ENCODE data around the gene HNRNPLL. TPM values are rescaled to one million over a fixed set of nuclear protein-coding genes. Genes with fewer than 3 reads are reported as not detected.

HNRNPLL gene
- total and polyA plus RNA-seq, 4 experiments from 2014 or later, result 71.2 to 105 (median 88.9) TPM

DNA sequence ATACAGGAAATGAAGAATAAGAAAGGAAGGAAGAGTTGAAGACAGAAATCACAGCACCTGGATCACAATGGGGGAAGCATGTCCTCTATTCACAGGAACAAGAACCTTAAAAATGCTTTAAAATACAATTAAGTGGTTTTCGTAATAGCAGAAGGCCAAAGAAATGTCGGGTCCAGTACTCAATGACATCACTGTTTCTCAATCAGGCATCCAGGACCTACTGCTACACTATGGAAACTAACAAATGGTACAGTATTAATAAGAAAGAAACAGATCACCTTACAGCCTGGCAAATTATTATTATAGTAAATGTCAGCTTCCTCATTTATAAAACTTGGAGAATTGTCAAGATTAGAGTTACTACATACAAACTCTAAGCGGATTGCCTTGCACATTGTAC is 15.8 kb downstream of the HNRNPLL start:
- peaks cover 82% of the 10 kb centered on the region for H3K4me1 ChIP-seq (ENCODE audit: insufficient read depth, low read length)
- no peak for DNase-seq
- POLR2A ChIA-PET (ENCODE audit: partially characterized antibody), result interaction anchor here (1.7 to 15.1 kb wide), 3 partner anchors 12 to 164 kb away, joined by 5 to 332 read pairs (median 67); partner anchors contain the start of genes HNRNPLL and SRSF7
- no peaks in the 10 kb centered on the region for H3K9me3 ChIP-seq (ENCODE audit: control insufficient read depth in 1 of 2, low read length in 2 of 2)
- peak overlapping the region; percentile 54 for H3K27ac ChIP-seq (ENCODE audit: low read depth, low read length)
- Mint-ChIP-seq H3K9me3 (no peaks in the 10 kb centered on the region), H3K4me3 (peak overlapping the region in 3 of 8 donors; percentile 3 to 58 (median 57)), H3K27me3 (no peaks in the 10 kb centered on the region), H3K4me1 (peaks cover 35 to 70% (median 59%) of the 10 kb centered on the region in 4 donors), H3K27ac (peak overlapping the region in 6 of 7 donors; percentile 62 to 93 (median 80)), H3K36me3 (peaks cover 27 to 64% of the 10 kb centered on the region in 2 donors)
- no peaks in the 10 kb centered on the region for H3K27me3 ChIP-seq (ENCODE audit: insufficient read depth, low read length)
- H3K36me3 ChIP-seq (ENCODE audit: insufficient read depth, low read length), result peaks cover 1% of the 10 kb centered on the region
- CTCF ChIA-PET (ENCODE audit: partially characterized antibody), result interaction anchor here (8.3 kb wide), 2 partner anchors 139 to 154 kb away, joined by 138 to 217 read pairs; no protein-coding TSS in a partner anchor
- intact Hi-C loops (cut with micrococcal nuclease), result no loop called here
- no peak overlapping the region for H3K4me3 ChIP-seq (ENCODE audit: low read length in 2 of 2)

DNA sequence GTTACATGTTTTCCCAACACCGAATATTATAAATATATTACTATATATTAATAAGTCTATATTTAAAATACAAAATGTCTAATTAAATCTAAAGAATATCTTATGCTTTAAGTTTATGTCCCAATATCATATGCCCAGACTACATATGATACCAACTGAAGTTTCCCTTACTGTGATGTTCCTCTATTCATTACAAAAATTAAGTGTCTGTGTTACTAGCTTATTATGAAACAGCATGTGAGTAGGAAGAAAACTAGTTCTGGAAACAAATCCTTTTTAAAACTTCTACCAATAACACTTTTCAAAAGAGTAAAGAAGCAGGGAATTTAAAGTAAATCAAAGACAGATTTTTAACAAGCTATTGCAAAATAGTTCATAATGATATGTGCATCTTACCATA is 17.8 kb downstream of the HNRNPLL start:
- POLR2A ChIA-PET (ENCODE audit: partially characterized antibody), result interaction anchor here (2.4 to 15.1 kb wide), 4 partner anchors 14 to 166 kb away, joined by 11 to 332 read pairs (median 40); partner anchors contain the start of genes HNRNPLL and SRSF7
- Mint-ChIP-seq H3K9me3 (no peaks in the 10 kb centered on the region), H3K4me3 (peak overlapping the region in 1 of 8 donors; percentile 63), H3K36me3 (peaks cover 40 to 72% of the 10 kb centered on the region in 2 donors), H3K4me1 (peaks cover 33 to 69% (median 52%) of the 10 kb centered on the region in 4 donors), H3K27me3 (no peaks in the 10 kb centered on the region), H3K27ac (peak overlapping the region in 4 of 7 donors; percentile 35 to 72 (median 57))
- intact Hi-C loops (cut with micrococcal nuclease), result no loop called here
- CTCF ChIA-PET (ENCODE audit: partially characterized antibody), result interaction anchor here (0.9 to 11.3 kb wide), 7 partner anchors 16 to 156 kb away, joined by 3 to 268 read pairs (median 87); partner anchors contain the start of gene HNRNPLL
- DNase-seq, result no peak
- H3K4me1 ChIP-seq (ENCODE audit: insufficient read depth, low read length), result peaks cover 70% of the 10 kb centered on the region
- H3K36me3 ChIP-seq (ENCODE audit: insufficient read depth, low read length), result peaks cover 11% of the 10 kb centered on the region
- no peak overlapping the region for H3K4me3 ChIP-seq (ENCODE audit: low read length in 2 of 2)
- H3K9me3 ChIP-seq (ENCODE audit: control insufficient read depth in 1 of 2, low read length in 2 of 2), result no peaks in the 10 kb centered on the region
- no peaks in the 10 kb centered on the region for H3K27me3 ChIP-seq (ENCODE audit: insufficient read depth, low read length)
- peak overlapping the region; percentile 54 for H3K27ac ChIP-seq (ENCODE audit: low read depth, low read length)

DNA sequence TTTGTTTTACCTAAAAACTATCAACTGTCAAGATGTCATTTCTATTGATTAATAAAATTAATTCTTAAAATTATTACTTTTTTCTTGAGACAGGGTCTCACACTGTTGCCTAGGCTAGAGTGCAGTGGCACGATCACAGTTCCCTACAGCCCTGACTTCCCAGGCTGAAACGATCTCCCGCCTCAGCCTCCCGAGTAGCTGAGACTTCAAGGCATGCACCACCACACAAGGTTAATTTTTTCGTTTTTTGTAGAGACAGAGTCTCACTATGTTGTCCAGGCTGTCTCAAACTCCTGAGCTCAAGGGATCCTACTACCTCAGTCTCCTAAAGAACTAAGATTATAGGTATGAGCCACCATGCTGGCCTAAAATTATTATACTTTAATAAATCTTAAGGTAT is 18.7 kb downstream of the HNRNPLL start:
- H3K4me3 ChIP-seq (ENCODE audit: low read length in 2 of 2), result no peak overlapping the region
- H3K4me1 Mint-ChIP-seq, result peaks cover 26 to 65% (median 45%) of the 10 kb centered on the region in 4 donors
- peaks cover 11% of the 10 kb centered on the region for H3K36me3 ChIP-seq (ENCODE audit: insufficient read depth, low read length)
- no peak overlapping the region for H3K27ac ChIP-seq (ENCODE audit: low read depth, low read length)
- ChIA-PET POLR2A (ENCODE audit: partially characterized antibody) (interaction anchor here (1.5 to 15.1 kb wide), 6 partner anchors 15 to 167 kb away, joined by 3 to 332 read pairs (median 22); partner anchors contain the start of genes HNRNPLL and SRSF7), CTCF (ENCODE audit: partially characterized antibody) (interaction anchor here (0.9 to 11.3 kb wide), 8 partner anchors 17 to 157 kb away, joined by 3 to 268 read pairs (median 70); partner anchors contain the start of genes GALM and HNRNPLL)
- peaks cover 63% of the 10 kb centered on the region for H3K4me1 ChIP-seq (ENCODE audit: insufficient read depth, low read length)
- H3K27ac Mint-ChIP-seq, result peak overlapping the region in 4 of 7 donors; percentile 67 to 89 (median 82)
- DNase-seq, result no peak
- H3K9me3 ChIP-seq (ENCODE audit: control insufficient read depth in 1 of 2, low read length in 2 of 2), result no peaks in the 10 kb centered on the region
- H3K27me3 ChIP-seq (ENCODE audit: insufficient read depth, low read length), result no peaks in the 10 kb centered on the region
- H3K36me3 Mint-ChIP-seq, result peaks cover 40 to 65% of the 10 kb centered on the region in 2 donors
- H3K4me3 Mint-ChIP-seq, result peak overlapping the region in 3 of 8 donors; percentile 34 to 54 (median 40)
- no peaks in the 10 kb centered on the region for H3K9me3 Mint-ChIP-seq
- intact Hi-C loops (cut with micrococcal nuclease), result no loop called here
- no peaks in the 10 kb centered on the region for H3K27me3 Mint-ChIP-seq

DNA sequence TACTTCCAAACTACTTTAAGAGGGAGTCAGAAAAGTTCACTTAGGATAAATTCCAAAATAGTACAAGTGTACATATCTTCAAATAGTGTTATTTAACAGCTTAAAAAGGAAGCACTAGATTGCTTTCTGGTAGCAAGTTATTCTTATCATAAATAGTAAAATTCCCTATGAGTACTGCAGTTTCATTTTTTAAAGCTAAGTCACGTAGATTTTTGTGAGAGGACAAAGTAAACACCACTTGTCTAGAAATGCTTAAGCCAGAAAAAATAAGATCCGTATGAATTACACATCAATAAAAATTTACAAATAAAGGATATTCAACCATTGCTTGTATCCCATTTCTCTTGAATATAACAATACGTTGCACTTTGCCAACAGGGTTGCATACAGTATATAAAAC is 19.2 kb downstream of the HNRNPLL start:
- Mint-ChIP-seq H3K27me3 (no peaks in the 10 kb centered on the region), H3K4me3 (no peak overlapping the region), H3K9me3 (no peaks in the 10 kb centered on the region), H3K27ac (peak overlapping the region in 5 of 7 donors; percentile 31 to 77 (median 53)), H3K4me1 (peaks cover 30 to 67% (median 47%) of the 10 kb centered on the region in 4 donors), H3K36me3 (peaks cover 44 to 69% of the 10 kb centered on the region in 2 donors)
- ChIA-PET POLR2A (ENCODE audit: partially characterized antibody) (interaction anchor here (0.6 to 15.1 kb wide), 6 partner anchors 16 to 167 kb away, joined by 3 to 332 read pairs (median 22); partner anchors contain the start of genes HNRNPLL and SRSF7), CTCF (ENCODE audit: partially characterized antibody) (interaction anchor here (0.9 to 11.3 kb wide), 8 partner anchors 17 to 157 kb away, joined by 3 to 268 read pairs (median 70); partner anchors contain the start of genes GALM and HNRNPLL)
- Histone ChIP-seq H3K4me3 (ENCODE audit: low read length in 2 of 2) (no peak overlapping the region), H3K27me3 (ENCODE audit: insufficient read depth, low read length) (no peaks in the 10 kb centered on the region), H3K27ac (ENCODE audit: low read depth, low read length) (peak overlapping the region; percentile 26), H3K36me3 (ENCODE audit: insufficient read depth, low read length) (peaks cover 11% of the 10 kb centered on the region), H3K9me3 (ENCODE audit: control insufficient read depth in 1 of 2, low read length in 2 of 2) (no peaks in the 10 kb centered on the region), H3K4me1 (ENCODE audit: insufficient read depth, low read length) (peaks cover 63% of the 10 kb centered on the region)
- intact Hi-C loops (cut with micrococcal nuclease), result no loop called here
- no peak for DNase-seq

DNA sequence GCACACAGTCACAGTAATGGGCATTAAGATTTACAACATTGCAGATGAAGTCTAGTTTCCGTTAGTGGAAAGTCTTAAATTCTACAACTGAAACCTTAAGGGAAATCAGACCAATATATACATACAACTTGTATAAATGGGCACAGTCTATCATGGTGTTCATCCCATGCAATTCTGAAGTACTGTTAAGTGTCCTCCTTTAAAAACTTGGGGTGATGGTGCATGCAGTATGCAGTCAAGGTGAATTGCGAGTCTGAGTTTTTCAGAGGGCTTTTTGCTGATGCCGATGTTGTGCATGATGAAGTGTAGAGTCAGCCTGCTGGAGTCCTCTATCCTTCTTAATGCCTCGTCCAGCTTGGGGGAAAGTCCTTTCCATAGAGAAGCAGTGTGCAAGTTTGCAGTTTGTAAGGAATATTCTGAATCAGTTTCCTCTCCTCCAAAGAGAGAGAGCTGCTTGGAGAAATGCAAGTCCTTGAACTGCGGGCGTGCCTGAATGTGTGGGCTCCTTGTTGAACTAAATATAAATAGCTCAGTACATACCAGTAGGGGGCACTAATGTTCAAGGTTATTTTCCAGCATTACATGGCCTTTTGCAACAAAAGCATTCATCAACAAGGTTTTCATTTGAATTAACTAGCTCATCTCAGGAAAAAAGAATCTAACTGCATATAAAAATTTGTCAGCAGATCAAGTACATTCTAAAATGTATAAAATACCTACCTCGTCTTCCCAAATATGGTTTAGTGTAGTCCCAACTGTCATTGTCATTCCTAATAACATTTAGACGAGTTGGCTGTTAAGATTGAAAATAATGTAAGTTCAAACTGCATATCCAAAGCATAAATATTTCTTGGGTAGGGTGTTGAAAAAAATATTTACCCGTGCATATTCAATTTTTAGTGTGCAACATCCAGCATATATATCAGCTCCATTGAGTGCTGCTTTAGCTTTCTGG is 21.3 kb downstream of the HNRNPLL start:
- ChIA-PET POLR2A (ENCODE audit: partially characterized antibody) (interaction anchor here (0.7 to 15.1 kb wide), 21 partner anchors 9 to 173 kb away, joined by 3 to 332 read pairs (median 7); partner anchors contain the start of genes GALM, HNRNPLL and SRSF7), CTCF (ENCODE audit: partially characterized antibody) (interaction anchor here (0.7 to 11.3 kb wide), 51 partner anchors 9 to 648 kb away, joined by 3 to 268 read pairs (median 6); partner anchors contain the start of genes GALM and HNRNPLL)
- H3K9me3 ChIP-seq (ENCODE audit: control insufficient read depth in 1 of 2, low read length in 2 of 2), result no peaks in the 10 kb centered on the region
- H3K4me1 ChIP-seq (ENCODE audit: insufficient read depth, low read length), result peaks cover 51% of the 10 kb centered on the region
- peak; percentile 62 to 82 (median 81) for DNase-seq
- H3K4me3 Mint-ChIP-seq, result peak overlapping the region in 1 of 8 donors; percentile 22
- H3K4me1 Mint-ChIP-seq, result peaks cover 26 to 64% (median 41%) of the 10 kb centered on the region in 4 donors
- no peaks in the 10 kb centered on the region for H3K27me3 ChIP-seq (ENCODE audit: insufficient read depth, low read length)
- H3K27me3 Mint-ChIP-seq, result no peaks in the 10 kb centered on the region
- peaks cover 46 to 73% of the 10 kb centered on the region in 2 donors for H3K36me3 Mint-ChIP-seq
- peak overlapping the region in 5 of 7 donors; percentile 41 to 65 (median 62) for H3K27ac Mint-ChIP-seq
- peaks cover 22% of the 10 kb centered on the region for H3K36me3 ChIP-seq (ENCODE audit: insufficient read depth, low read length)
- no peak overlapping the region for H3K27ac ChIP-seq (ENCODE audit: low read depth, low read length)
- no peaks in the 10 kb centered on the region for H3K9me3 Mint-ChIP-seq
- H3K4me3 ChIP-seq (ENCODE audit: low read length in 2 of 2), result no peak overlapping the region
- intact Hi-C loops (cut with micrococcal nuclease), result loop anchor here (1.0 to 2.0 kb wide), 5 partner anchors 22 to 159 kb away; no protein-coding TSS in a partner anchor

DNA sequence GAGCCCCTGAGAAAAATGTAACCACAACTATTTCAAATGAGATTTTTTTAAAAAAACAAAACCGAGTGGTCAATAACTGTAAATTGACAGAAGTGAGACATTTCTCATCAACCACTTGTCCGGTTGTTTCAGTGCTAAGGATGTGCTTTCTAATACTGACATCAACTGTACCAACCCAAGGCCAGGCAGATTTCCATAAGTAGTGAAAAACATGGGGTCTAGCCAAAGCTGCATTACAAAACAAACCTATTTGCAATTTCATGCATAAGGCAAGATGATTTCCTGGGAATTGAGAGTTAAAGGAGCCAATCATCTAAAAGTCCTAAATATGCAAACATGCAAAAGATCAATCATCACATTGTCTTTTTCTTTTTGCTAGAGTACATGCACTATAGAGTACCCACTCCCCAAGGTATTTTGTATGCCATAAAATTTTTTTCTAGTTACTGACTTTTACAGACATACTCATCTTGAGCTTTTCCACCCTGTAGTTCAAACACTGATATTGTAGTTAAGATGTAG is 22.6 kb downstream of the HNRNPLL start:
- intact Hi-C loops (cut with micrococcal nuclease), result loop anchor here (2.0 kb wide), 1 partner anchor 37 kb away; no protein-coding TSS in a partner anchor
- Mint-ChIP-seq H3K27ac (peak overlapping the region in 2 of 7 donors; percentile 13 to 15), H3K9me3 (no peaks in the 10 kb centered on the region), H3K4me3 (no peak overlapping the region), H3K4me1 (peaks cover 28 to 66% (median 42%) of the 10 kb centered on the region in 4 donors), H3K36me3 (peaks cover 42 to 72% of the 10 kb centered on the region in 2 donors), H3K27me3 (no peaks in the 10 kb centered on the region)
- H3K27ac ChIP-seq (ENCODE audit: low read depth, low read length), result no peak overlapping the region
- CTCF ChIA-PET (ENCODE audit: partially characterized antibody), result interaction anchor here (0.9 to 11.3 kb wide), 16 partner anchors 8 to 203 kb away, joined by 3 to 268 read pairs (median 8); partner anchors contain the start of genes ATL2, GALM and HNRNPLL
- H3K9me3 ChIP-seq (ENCODE audit: control insufficient read depth in 1 of 2, low read length in 2 of 2), result no peaks in the 10 kb centered on the region
- peaks cover 28% of the 10 kb centered on the region for H3K36me3 ChIP-seq (ENCODE audit: insufficient read depth, low read length)
- peaks cover 45% of the 10 kb centered on the region for H3K4me1 ChIP-seq (ENCODE audit: insufficient read depth, low read length)
- H3K27me3 ChIP-seq (ENCODE audit: insufficient read depth, low read length), result no peaks in the 10 kb centered on the region
- H3K4me3 ChIP-seq (ENCODE audit: low read length in 2 of 2), result no peak overlapping the region
- POLR2A ChIA-PET (ENCODE audit: partially characterized antibody), result interaction anchor here (1.0 to 15.1 kb wide), 8 partner anchors 19 to 171 kb away, joined by 3 to 332 read pairs (median 13); partner anchors contain the start of genes HNRNPLL and SRSF7
- DNase-seq, result no peak
